GM20431 (cell line): ENCODE data around the gene MKNK1.
"Not testable (repeated sequence)": the region's sequence is repeated elsewhere in the genome, so short reads cannot be mapped to it uniquely, and the experiment has no call there.

Experiments
- in situ Hi-C: fragments of 300-500 bp; cut with MseI, MboI; formaldehyde crosslinking; loops from one replicate; pipeline ENCODE4 v1.15.0; 2020; ENCODE audit warnings: low sequenced_read_pairs; ENCODE audit not compliant: unreplicated experiment

The MKNK1 gene

GRCh38 chr1:46603858-46604549 is at the start of gene MKNK1:
TSS of gene MKNK1 (minus strand) at chr1:46604268. CDS start at chr1:46583327, 20,941 bp downstream.
- in situ Hi-C loops: no loop called here

DNA sequence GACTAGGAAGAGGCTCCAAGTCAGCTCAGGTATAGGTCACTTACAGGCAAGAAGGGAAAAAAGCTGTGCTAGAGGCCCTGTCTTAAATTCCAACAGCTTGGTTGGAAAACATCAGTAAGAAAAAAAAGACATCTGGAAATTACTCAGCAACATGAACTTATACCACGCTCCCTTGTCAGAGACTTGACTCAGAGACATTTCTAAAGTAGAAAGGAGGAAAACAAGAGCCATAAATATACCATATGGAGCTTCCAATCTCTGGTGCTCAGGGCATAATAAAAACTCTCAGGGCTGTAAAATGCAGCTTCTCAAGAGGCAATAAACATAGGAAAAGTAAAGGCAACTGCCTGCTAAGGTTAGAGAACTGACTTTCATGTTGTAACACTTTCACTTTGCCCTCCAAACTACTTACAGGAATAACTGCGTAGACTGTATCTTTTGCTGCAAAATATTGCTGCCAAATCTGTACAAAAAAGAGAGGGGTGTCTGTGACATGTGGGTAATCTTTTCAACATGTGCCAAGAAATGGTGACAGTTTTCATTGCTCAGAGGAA is 49.4 kb upstream of the MKNK1 start:
- in situ Hi-C loops: no loop called here

DNA sequence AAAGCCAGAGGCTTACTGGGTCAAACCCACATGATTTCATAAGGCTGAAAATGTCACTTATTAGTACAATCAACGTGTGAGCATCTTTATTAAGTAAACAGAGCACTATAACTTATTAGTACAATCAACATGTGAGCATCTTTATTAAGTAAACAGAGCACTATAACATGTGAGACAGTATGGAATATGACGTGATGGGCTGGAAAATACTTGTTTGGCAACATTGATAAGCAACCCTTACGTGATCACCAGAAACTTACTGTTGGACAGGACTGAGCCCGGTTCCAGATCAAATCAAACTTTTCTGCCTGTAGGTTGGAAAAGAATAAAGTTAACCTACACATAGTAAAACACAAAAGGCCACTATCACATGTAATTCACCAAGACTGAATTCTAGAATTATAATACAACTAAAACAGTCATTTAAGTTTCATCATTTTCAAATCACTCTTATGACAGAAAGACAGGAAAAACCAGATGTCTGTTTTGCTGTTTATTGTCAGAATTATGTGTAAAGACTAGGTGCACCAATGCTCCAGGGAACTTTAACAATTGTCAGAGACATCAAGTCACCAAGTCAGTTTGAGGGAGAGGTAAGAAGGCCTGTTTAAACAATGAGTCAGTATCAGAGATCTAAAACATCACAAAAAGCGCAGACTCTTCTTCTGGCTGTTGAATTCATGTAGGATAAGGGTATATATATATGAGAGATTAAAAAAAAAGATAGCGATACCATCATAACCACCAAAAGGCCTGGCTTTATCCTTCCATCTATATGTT is 48.4 kb upstream of the MKNK1 start:
- in situ Hi-C loops: no loop called here

DNA sequence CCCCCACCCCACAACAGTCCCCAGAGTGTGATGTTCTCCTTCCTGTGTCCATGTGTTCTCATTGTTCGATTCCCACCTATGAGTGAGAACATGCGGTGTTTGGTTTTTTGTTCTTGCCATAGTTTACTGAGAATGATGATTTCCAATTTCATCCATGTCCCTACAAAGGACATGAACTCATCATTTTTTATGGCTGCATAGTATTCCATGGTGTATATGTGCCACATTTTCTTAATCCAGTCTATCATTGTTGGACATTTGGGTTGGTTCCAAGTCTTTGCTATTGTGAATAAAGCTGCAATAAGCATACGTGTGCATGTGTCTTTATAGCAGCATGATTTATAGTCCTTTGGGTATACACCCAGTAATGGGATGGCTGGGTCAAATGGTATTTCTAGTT is 47.1 kb upstream of the MKNK1 start:
- in situ Hi-C loops: not testable (repeated sequence)

GRCh38 chr1:46650491-46650890 is 46.4 kb upstream of the MKNK1 start:
- in situ Hi-C loops: no loop called here

- in situ Hi-C loops: no loop called here
Measured at GRCh38 chr1:46649764-46650163, 45.7 kb upstream of the MKNK1 start.

- in situ Hi-C loops: no loop called here
Measured at GRCh38 chr1:46647611-46648010, 43.5 kb upstream of the MKNK1 start.

- in situ Hi-C loops: no loop called here
Measured at GRCh38 chr1:46646844-46647243, 42.8 kb upstream of the MKNK1 start.

DNA sequence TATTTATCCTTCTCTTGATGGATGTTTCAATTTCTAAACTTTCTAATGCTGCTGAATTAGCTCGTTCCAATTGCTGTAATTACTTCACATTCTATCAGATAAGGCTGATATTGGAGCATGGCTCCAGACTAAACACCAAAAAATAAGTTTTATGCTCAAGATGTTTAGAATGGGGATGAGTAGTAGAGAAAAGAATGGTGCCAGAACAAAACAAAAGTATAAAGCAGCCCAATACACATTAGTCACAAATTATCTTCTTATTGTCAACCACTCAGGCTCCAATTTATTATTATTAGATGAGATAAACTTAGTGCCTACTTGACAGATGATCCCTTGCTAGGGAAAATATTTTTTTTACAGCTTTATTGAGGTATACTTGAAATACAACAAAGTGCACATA is 42.3 kb upstream of the MKNK1 start:
- in situ Hi-C loops: no loop called here

- in situ Hi-C loops: no loop called here
Measured at GRCh38 chr1:46645815-46646214, 41.7 kb upstream of the MKNK1 start.

DNA sequence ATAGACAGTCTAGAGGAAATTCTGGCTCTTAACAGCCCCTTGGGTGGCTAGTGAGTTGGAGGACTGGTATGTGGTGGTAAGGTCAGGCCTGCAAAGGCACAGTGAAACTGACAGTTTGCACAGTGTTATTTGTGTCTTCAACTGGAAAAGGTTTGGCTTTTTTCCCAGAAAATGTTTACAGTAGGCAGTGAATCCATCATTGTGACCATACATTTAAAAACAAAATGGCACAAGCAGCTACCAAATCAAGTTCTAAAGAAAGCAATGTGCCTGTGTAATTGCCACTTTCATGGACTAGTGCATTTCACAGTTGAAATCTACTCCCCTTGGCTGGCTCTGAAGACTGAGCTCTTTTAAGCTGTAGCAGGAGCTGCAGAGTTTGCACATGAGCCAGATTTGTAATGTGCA is 39.3 kb upstream of the MKNK1 start:
- in situ Hi-C loops: no loop called here

DNA sequence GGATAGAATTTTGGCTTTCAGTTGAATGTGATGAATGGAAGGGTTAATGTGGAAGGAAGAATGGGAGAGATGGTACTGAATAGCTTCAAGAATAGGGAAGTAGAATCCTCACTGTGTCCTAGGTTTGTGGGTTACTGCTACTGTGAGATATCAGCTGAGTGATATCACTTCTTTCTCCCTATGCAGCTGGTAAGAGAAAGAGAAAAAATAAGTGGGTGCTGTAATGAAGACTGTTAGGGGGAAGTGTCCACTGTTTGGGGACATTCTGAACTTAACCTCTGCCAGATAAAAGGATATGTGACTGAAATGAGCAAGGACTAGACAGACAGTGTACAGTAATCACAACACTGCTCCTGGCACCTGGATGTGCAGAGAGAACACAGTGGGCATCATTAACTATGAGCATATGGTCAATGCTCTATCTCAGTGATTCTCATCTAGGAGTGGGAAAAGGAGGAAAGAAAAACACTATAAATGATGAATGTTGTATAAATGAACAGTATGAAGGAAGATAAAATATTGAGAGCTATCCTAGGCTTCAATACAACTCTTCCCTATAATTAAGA is 38.1 kb upstream of the MKNK1 start:
- in situ Hi-C loops: no loop called here

GRCh38 chr1:46639547-46639946 is 35.5 kb upstream of the MKNK1 start:
- in situ Hi-C loops: no loop called here

DNA sequence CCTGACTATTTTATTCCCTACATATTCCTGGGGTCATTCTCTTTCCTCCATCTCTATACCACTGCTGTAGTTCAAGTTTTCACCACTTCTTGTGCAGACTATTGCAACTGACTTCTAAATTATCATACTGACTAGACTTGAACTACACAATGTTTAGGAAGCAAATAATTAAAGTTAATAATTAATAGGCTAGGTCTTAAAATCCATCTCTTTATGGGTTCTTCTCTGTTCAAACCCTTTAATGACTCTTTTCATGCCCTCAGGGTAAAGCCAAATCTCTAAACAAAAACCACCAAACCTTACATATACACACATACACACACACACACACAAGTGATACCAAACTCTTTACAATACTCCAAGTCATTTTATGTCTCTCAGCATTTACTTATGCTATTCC is 34.9 kb upstream of the MKNK1 start:
- in situ Hi-C loops: no loop called here

GRCh38 chr1:46637444-46638083 is 33.5 kb upstream of the MKNK1 start:
- in situ Hi-C loops: no loop called here

DNA sequence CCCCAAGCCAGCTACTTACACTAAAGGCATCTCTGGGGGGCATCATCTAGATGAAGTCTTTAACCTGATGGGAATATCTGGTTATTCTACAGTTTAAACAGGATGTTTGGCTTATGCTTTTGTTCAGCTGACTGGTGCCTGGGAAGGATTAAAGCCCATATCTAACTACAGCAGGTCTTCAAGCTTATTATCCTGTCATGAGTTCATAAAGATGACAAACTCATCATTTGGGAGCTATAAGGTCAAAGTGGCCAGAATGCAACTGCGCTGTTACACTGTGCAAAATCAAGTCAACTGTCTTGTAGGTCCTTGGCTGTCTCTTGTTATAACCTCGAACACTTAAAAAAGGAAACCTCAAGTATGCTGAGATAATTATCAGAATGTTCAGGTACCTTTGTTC is 31.1 kb upstream of the MKNK1 start:
- in situ Hi-C loops: no loop called here

DNA sequence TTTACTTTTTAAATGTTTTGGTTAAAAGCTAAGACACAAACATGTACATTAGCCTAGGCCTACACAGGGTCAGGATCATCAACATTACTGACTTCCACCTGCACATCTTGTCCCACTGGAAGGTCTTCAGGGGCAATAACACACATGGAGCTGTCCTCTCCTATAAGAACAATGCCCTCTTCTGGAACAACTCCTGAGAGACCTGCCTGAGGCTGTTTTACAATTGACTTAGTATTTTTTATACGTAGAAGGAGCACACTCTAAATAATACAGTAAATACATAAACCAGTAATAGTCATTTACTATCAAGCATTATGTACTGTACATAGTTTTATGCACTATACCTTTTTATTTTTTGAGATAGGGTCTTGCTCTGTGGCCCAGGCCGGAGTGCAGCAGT is 26.7 kb upstream of the MKNK1 start:
- in situ Hi-C loops: no loop called here

DNA sequence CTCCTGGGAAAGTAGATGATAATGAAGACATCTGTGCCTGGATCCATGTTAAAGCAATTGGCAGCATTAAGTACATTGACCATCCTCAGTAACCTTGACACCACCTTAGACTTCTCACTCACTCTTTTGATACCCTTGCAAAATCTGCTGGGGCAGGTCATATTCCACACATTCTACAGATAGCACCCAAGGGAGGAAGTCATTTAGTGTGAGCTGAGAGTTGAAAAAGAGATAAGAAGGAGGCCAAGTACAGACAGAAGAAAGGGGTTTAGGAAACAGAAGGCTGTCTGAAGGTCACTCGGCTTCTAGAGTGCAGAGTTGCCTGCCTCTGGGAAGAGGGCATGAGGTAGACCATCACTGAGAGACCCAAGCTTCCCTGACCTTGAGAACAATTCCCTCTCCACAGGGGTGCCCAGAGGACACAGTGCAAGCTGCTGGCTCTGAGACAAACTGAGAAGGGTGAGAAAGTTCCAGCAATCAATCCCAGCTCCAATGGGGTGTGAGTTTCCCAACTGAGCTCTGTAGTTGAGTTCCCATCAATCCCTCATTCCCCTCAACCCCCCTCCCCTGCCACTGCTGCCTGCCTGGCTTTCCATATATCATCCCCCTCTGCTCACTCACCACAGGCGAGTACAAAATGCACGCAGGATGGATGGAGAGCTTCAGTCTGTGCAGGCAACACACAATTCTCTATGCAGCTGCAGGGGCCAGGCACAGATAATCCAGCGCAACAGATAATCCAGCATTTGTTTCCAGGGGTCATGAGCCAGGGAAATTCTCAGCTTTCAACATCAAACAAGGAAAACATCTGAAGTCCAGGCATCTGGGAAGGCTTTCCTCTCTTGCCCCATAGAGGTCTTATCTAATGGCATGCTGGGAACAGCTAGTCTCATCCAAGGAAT is 19.9 kb upstream of the MKNK1 start:
- in situ Hi-C loops: no loop called here

DNA sequence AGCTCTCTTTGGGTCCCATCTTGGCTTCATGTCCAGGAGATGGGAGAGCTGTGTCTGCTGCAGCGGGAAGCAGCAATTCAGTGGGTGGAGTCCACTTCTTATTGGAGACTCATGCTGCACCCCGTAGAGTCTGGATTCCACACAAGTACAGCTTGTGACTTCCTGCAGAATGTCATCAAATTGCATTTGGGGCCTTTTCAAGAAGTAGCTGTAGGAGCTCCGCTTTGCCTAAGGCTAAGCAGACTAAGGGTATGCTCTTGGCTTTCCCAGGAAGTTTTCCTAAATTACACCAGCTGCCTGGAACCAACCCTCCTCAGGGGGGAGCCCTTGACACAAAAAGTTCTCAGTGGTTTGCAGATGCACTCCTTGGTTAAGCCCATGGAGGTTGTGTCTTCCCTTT is 18.3 kb upstream of the MKNK1 start:
- in situ Hi-C loops: no loop called here

DNA sequence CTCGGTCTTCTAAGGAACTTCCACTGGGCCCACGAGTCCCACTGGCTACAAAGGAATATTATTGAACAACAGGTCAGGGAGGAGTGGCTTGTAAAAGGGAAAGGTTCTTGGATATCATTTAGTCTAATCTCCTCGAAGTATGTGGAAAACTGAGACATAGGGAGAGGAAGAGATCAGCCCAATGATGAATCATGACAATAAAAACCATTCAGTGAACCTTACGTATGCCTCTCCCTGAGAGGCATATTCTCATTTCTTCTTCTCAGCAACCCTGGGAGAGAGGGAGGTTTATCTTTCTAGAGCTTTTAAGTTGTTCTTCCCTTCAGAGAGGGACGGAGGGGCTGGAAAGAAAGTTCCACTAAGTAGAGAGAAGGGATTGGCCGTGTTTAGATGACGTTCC is 17.9 kb upstream of the MKNK1 start:
- in situ Hi-C loops: no loop called here
